H1 (cell line): ENCODE results near the gene TCAIM. TPM values are rescaled to one million over a fixed set of nuclear protein-coding genes. Genes with fewer than 3 reads are reported as not detected.

ENCODE experiments used
- CTCF ChIA-PET: fragments of 300-600 bp; sonication (Branson Sonifier 250); formaldehyde crosslinking; loops from one replicate; lab custom pipeline; 2021; ENCODE audit not compliant: partially characterized antibody; lab: Charles Lee
- POLR2A ChIA-PET: fragments of 300-600 bp; sonication (Branson Sonifier 250); formaldehyde crosslinking; loops from one replicate; lab custom pipeline; 2021; ENCODE audit warnings: inconsistent platforms; ENCODE audit not compliant: partially characterized antibody; lab: Charles Lee
- DNase-seq, 2 experiments: peaks; one replicate each; pipeline versions ENCODE4 v3.0.0 to v3.0.0-alpha.2; 2010 to 2022; ENCODE audit warnings: low spot score in 2 of 2, low read depth in 1 of 2, mixed read lengths in 1 of 2
- FAIRE-seq: peaks from 2 replicates; lab custom pipeline; 2011; peaks lifted over from hg19 to GRCh38; lab: Jason Lieb, UNC
- H2AFZ ChIP-seq: 2 replicates; pipeline ENCODE4 v1.8.1; 2012; ENCODE audit warnings: low read length, inconsistent platforms
- H2AK5ac ChIP-seq: 2 replicates; pipeline ENCODE4 v1.6.1; 2013; ENCODE audit warnings: low read depth, low read length
- H2BK120ac ChIP-seq: replicated peaks from 2 replicates; pipeline ENCODE3; 2013; ENCODE audit warnings: low read depth, low read length, inconsistent platforms
- H2BK12ac ChIP-seq: 2 replicates; pipeline ENCODE4 v1.6.1; 2013; ENCODE audit warnings: low read depth, low read length
- H2BK15ac ChIP-seq: 2 replicates; pipeline ENCODE4 v1.6.1; 2013; ENCODE audit warnings: low read length
- H2BK20ac ChIP-seq: 2 replicates; pipeline ENCODE4 v1.6.1; 2013; ENCODE audit warnings: low read length
- H2BK5ac ChIP-seq: 2 replicates; pipeline ENCODE4 v1.6.1; 2013; ENCODE audit warnings: low read depth, low read length
- H3K14ac ChIP-seq: 2 replicates; pipeline ENCODE4 v1.6.1; 2013; ENCODE audit warnings: inconsistent platforms; ENCODE audit not compliant: insufficient read length
- H3K18ac ChIP-seq: 2 replicates; pipeline ENCODE4 v1.6.1; 2013; ENCODE audit warnings: low read length; ENCODE audit errors: extremely low read depth
- H3K23ac ChIP-seq: 2 replicates; pipeline ENCODE4 v1.6.1; 2013; ENCODE audit warnings: inconsistent platforms; ENCODE audit not compliant: insufficient read length
- H3K23me2 ChIP-seq: 2 replicates; pipeline ENCODE4 v1.6.1; 2013; ENCODE audit warnings: low read depth, low read length
- H3K27ac ChIP-seq: 2 replicates; pipeline ENCODE4 v1.6.1; 2011; ENCODE audit warnings: low read depth, low read length, inconsistent platforms
- H3K27me3 ChIP-seq, 4 experiments: replicated peaks in 1 of 4; 1 replicate in 1 of 4; 2 replicates in 3 of 4; pipeline versions ENCODE4 v1.6.1 to v1.8.1; 2011 to 2013; ENCODE audit warnings: low read length in 3 of 4, mild to moderate bottlenecking in 3 of 4, inconsistent platforms in 2 of 4, mixed read lengths in 2 of 4, moderate library complexity in 1 of 4; ENCODE audit not compliant: control insufficient read depth in 3 of 4, insufficient read depth in 3 of 4; ENCODE audit errors: extremely low read depth in 1 of 4
- H3K36me3 ChIP-seq, 4 experiments: 2 replicates each; pipeline versions ENCODE4 v1.6.1 to v1.8.1; 2011 to 2013; ENCODE audit warnings: mild to moderate bottlenecking in 4 of 4, low read length in 3 of 4, moderate library complexity in 2 of 4, control low read depth in 1 of 4, inconsistent platforms in 1 of 4; ENCODE audit not compliant: insufficient read depth in 4 of 4, control insufficient read depth in 2 of 4
- H3K4ac ChIP-seq: replicated peaks from 2 replicates; pipeline ENCODE3; 2013; ENCODE audit warnings: low read length, low read depth, mixed read lengths, inconsistent platforms; ENCODE audit not compliant: insufficient read length
- H3K4me1 ChIP-seq, 4 experiments: replicated peaks in 1 of 4; 1 replicate in 1 of 4; 2 replicates in 3 of 4; pipeline versions ENCODE4 v1.6.1 to v1.8.1; 2011 to 2013; ENCODE audit warnings: low read length in 3 of 4, inconsistent platforms in 2 of 4, mixed read lengths in 1 of 4; ENCODE audit not compliant: insufficient read depth in 4 of 4, control insufficient read depth in 3 of 4
- H3K4me2 ChIP-seq, 2 experiments: 2 replicates each; pipeline versions ENCODE4 v1.6.1 to v1.8.1; 2011 to 2013; ENCODE audit warnings: low read depth in 2 of 2, low read length in 2 of 2, control low read depth in 1 of 2, inconsistent platforms in 1 of 2, mild to moderate bottlenecking in 1 of 2; ENCODE audit not compliant: insufficient read depth in 1 of 2
- H3K4me3 ChIP-seq, 4 experiments: fragments of 200-600, 300-600 bp in 1 of 4; sonication (generic), shearing (Covaris generic), sonication (Bioruptor Twin) in 1 of 4; 2 replicates each; pipeline versions ENCODE4 v1.5.1 to v1.8.1; 2011 to 2016; ENCODE audit warnings: low read length in 4 of 4, low read depth in 3 of 4, control low read depth in 2 of 4, inconsistent platforms in 2 of 4, mild to moderate bottlenecking in 2 of 4, mixed read lengths in 1 of 4, moderate library complexity in 1 of 4; ENCODE audit not compliant: insufficient read depth in 2 of 4; ENCODE audit errors: extremely low read depth in 1 of 4
- H3K56ac ChIP-seq: replicated peaks from 2 replicates; pipeline ENCODE3; 2013; ENCODE audit warnings: low read depth, mild to moderate bottlenecking, mixed read lengths, low read length, inconsistent platforms; ENCODE audit not compliant: insufficient read length
- H3K79me1 ChIP-seq: 2 replicates; pipeline ENCODE4 v1.6.1; 2013; ENCODE audit warnings: low read depth, low read length, control low read depth
- H3K79me2 ChIP-seq, 2 experiments: 2 replicates each; pipeline versions ENCODE4 v1.6.1 to v1.8.1; 2012 to 2013; ENCODE audit warnings: low read length in 2 of 2, mild to moderate bottlenecking in 2 of 2, inconsistent platforms in 1 of 2; ENCODE audit not compliant: insufficient read depth in 2 of 2, control insufficient read depth in 1 of 2
- H3K9ac ChIP-seq, 4 experiments: replicated peaks in 1 of 4; 1 replicate in 1 of 4; 2 replicates in 3 of 4; pipeline versions ENCODE4 v1.6.1 to v1.8.1; 2011 to 2013; ENCODE audit warnings: low read depth in 3 of 4, low read length in 3 of 4, control low read depth in 2 of 4, mild to moderate bottlenecking in 2 of 4, moderate library complexity in 2 of 4, inconsistent platforms in 1 of 4; ENCODE audit errors: extremely low read depth in 1 of 4
- H3K9me3 ChIP-seq, 2 experiments: 2 replicates each; pipeline versions ENCODE4 v1.6.1 to v1.8.1; 2012 to 2013; ENCODE audit warnings: mild to moderate bottlenecking in 2 of 2, moderate library complexity in 2 of 2, control low read depth in 1 of 2, inconsistent platforms in 1 of 2, low read depth in 1 of 2, low read length in 1 of 2, mixed read lengths in 1 of 2; ENCODE audit not compliant: insufficient read depth in 2 of 2
- H4K20me1 ChIP-seq, 2 experiments: replicated peaks in 1 of 2; 2 replicates each; pipeline versions ENCODE3 to v1.8.1; 2011 to 2013; ENCODE audit warnings: inconsistent platforms in 2 of 2, low read length in 2 of 2, mild to moderate bottlenecking in 1 of 2; ENCODE audit not compliant: insufficient read depth in 2 of 2, control insufficient read depth in 1 of 2
- H4K5ac ChIP-seq: 2 replicates; pipeline ENCODE4 v1.6.1; 2013; ENCODE audit warnings: low read length, low read depth, mixed read lengths, inconsistent platforms; ENCODE audit not compliant: insufficient read length
- H4K8ac ChIP-seq: 2 replicates; pipeline ENCODE4 v1.8.0; 2013; ENCODE audit warnings: mild to moderate bottlenecking, moderate library complexity, low read length, inconsistent platforms; ENCODE audit not compliant: insufficient read depth; ENCODE audit errors: extremely low read depth
- H4K91ac ChIP-seq: replicated peaks from 2 replicates; pipeline ENCODE3; 2013; ENCODE audit warnings: low read length, mixed read lengths, inconsistent platforms; ENCODE audit not compliant: insufficient read length
- CEBPB ChIP-seq: IDR thresholded peaks from 2 replicates; pipeline ENCODE4 v1.6.1; 2012; ENCODE audit warnings: low read depth, low read length
- CREB1 ChIP-seq: IDR thresholded peaks from 2 replicates; pipeline ENCODE4 v1.6.1; 2012; ENCODE audit warnings: inconsistent platforms
- POU5F1 ChIP-seq: IDR thresholded peaks from 2 replicates; pipeline ENCODE4 v1.6.1; 2011; ENCODE audit warnings: low read depth, mild to moderate bottlenecking, low read length, moderate library complexity
- RAD21 ChIP-seq, 2 experiments: IDR thresholded peaks in 1 of 2; conservative IDR thresholded peaks in 1 of 2; 2 replicates each; pipeline ENCODE4 v1.6.1; 2011; ENCODE audit warnings: low read depth in 2 of 2, low read length in 2 of 2, improper control_type of control experiment in 1 of 2, inconsistent platforms in 1 of 2, mild to moderate bottlenecking in 1 of 2, moderate library complexity in 1 of 2
- SP2 ChIP-seq: IDR thresholded peaks from 2 replicates; pipeline ENCODE4 v1.6.1; 2012; ENCODE audit warnings: mild to moderate bottlenecking, low read length, inconsistent platforms
- WGBS, 2 experiments: shearing (Covaris generic) in 1 of 2; methylation state at CpG; one replicate each; pipeline versions ENCODE4 v1.1.6 to v1.1.7; 2013 to 2015; ENCODE audit warnings: low lambda C conversion rate in 2 of 2, mixed read lengths in 2 of 2, inconsistent platforms in 1 of 2, low coverage in 1 of 2, missing lambda C conversion rate in 1 of 2; ENCODE audit not compliant: insufficient replicate concordance in 2 of 2, insufficient coverage in 1 of 2, insufficient read length in 1 of 2; ENCODE audit errors: extremely low coverage in 1 of 2, missing lambda C conversion rate in 1 of 2; 5-methylcytosine and 5-hydroxymethylcytosine counted together
- polyA plus RNA-seq, 7 experiments: library from polyadenylated mRNA; depleted of rRNA in 3 of 7; stranded (reverse) in 5 of 7; unstranded in 2 of 7; fragments of >200 nt in 5 of 7; fragments of 200-250 nt in 2 of 7; gene quantifications; 1 replicate in 5 of 7; 2 replicates in 1 of 7; 4 replicates in 1 of 7; pipeline versions ENCODE4 v1.2.1 to v1.2.3, GENCODE V29; 2011 to 2013; ENCODE audit warnings: missing spikeins in 2 of 7, mixed read lengths in 2 of 7
- total RNA-seq: library from RNA; stranded (reverse); fragmentation: NEBNext Ultra II Directional; extraction: Animal tissue kit (Norgen Biotek cat#: 25700); gene quantifications from 2 replicates; pipeline ENCODE4 v1.2.1, GENCODE V29; 2021

TCAIM gene
- total and polyA plus RNA-seq, 2 of the 8 experiments (the other 6 are each of a cell fraction or from before 2014, with no cell fraction given), result 6.9 to 22.1 TPM

GRCh38 chr3:44395714-44396113 lies 57.1 kb downstream of the TCAIM start:
- Histone ChIP-seq H3K14ac (no peak overlapping the region), H3K18ac (no peak overlapping the region), H2BK12ac (no peak overlapping the region), H3K9me3 (no peaks in the 10 kb centered on the region), H3K4me3 (no peak overlapping the region), H2AFZ (no peak overlapping the region), H4K91ac (no peak overlapping the region), H3K4me2 (no peak overlapping the region), H3K4me1 (no peaks in the 10 kb centered on the region), H2BK20ac (no peak overlapping the region), H4K8ac (no peak overlapping the region), H3K9ac (no peak overlapping the region), H3K23ac (no peak overlapping the region), H3K79me1 (no peaks in the 10 kb centered on the region), H3K36me3 (no peaks in the 10 kb centered on the region; a peak in 1 of 8 replicates), H4K20me1 (peaks cover 0 to 2% of the 10 kb centered on the region in 2 experiments), H3K23me2 (no peaks in the 10 kb centered on the region), H3K27me3 (no peaks in the 10 kb centered on the region), H2BK5ac (no peak overlapping the region), H3K4ac (no peak overlapping the region), H2BK15ac (no peak overlapping the region), H2BK120ac (no peak overlapping the region), H3K27ac (no peak overlapping the region), H3K79me2 (no peaks in the 10 kb centered on the region), H3K56ac (no peak overlapping the region), H2AK5ac (no peak overlapping the region), H4K5ac (no peak overlapping the region)
- 86% methylated on average over 9 of the region's 9 CpGs; no CpG with 5 or more reads in 1 of the 2 experiments for WGBS, 2 experiments
- TF ChIP-seq CREB1 (no peak), SP2 (no peak), CEBPB (no peak), RAD21 (IDR thresholded peaks at IDR 0.05 in 1 of 2, conservative IDR thresholded peaks at IDR 0.05 in 1 of 2; ENCODE audit: low read depth in 2 of 2, low read length in 2 of 2) (no peak), POU5F1 (no peak)
- CTCF ChIA-PET, result no interaction called here
- FAIRE-seq (no peak), DNase-seq (no peak)
- POLR2A ChIA-PET, result no interaction called here
